Heart left ventricle (tissue), 13 donors: Measurements from ENCODE around the gene TPRA1.
A peak's percentile ranks its signal among the peaks of the same experiment; 100 is the strongest.

ENCODE experiments used
- CTCF ChIP-seq, 12 donors: fragments of 200-600 bp; sonication (generic) in 4 of 12; IDR thresholded peaks; one replicate each; pipeline versions ENCODE4 v1.5.0 to v1.8.0; 2018 to 2022; ENCODE audit warnings: antibody characterized with exemption in 12 of 12, mild to moderate bottlenecking in 5 of 12
- POLR2A ChIP-seq, 2 donors: fragments of 450-650 bp; IDR thresholded peaks; one replicate each; pipeline ENCODE4 v1.6.1; 2017; ENCODE audit warnings: antibody characterized with exemption in 2 of 2, mild to moderate bottlenecking in 2 of 2, moderate library complexity in 2 of 2
- donor health status: ischemic (EF 13 %, LVEDD 7.1; RV severe dilation, severe dysfunction).
- donor health status: DM: no; HTN: yes; CAD: no.
- donor health status: DM: no; HTN: no; CAD: no.
- donor health status: ischemic (EF 25% LVEDD 6.9; RV normal size, moderate dysfunction).
- donor health status: ischemic (EF 25% LVEDD 5.7; RV mildly dilated, moderate dysfunction).
- donor health status: ischemic (EF 35%, LVEDD 5.7; RV mildly dilated, moderate dysfunction).
- donor health status: nonischemic (EF 11% LVEDD 7.7; RV severe dilation, severe dysfunction).
- donor health status: DM: yes; HTN: yes; CAD: no.
- donor health status: PGD.
- donor health status: ischemic (EF 29% LVEDD 5.4; RV normal size, mild dysfunction).
- donor health status: nonischemic (EF 23%, LVEDD 6.1; RV moderate dilation, normal function).

DNA sequence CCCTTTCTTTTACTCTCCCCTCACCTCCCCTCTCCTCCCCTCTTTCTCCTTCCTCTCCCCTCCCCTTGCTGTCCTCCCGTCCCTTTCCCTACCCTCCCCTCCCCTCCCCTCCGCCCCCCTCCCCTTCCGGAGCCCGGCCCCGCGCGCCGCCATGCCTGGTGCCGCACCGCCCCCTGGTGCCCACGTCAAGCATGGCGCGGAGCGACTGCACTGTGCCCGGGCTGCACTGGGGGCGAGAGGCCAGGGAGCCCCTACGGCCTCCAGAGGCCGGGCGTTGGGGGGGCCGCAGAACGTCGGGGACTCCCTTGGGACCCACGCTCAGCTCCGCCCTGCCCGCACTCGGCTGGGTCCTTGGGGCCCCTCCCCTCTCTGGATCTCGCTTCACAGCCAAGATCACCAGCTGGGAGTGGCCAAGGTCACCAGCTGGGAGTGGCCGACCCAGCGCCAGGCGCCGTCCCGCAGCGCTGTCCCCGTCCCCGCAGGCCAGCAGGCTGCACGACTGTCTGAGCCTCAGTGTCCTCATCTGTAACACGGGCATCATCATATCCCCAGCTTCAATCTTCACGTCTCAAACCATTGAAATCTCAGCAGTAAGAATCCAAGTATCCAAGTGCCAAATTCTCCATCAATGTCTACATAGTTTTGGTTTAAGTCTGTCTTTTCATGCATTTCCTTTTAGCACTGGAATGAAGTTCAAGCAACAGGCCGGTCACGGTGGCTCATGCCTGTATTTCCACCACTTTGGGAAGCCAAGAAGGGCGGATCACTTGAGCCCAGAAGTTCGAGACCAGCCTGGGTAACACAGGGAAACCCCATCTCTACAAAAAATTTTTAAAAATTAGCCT is 42.5 kb downstream of the TPRA1 start:
- TF ChIP-seq CTCF (IDR thresholded peaks at IDR 0.05): peak; percentile 52 to 89 (median 68)
- no peak for TF ChIP-seq POLR2A (IDR thresholded peaks at IDR 0.05)
